NCI-H1092 (cell line): ENCODE results near the gene AGPAT2.

ENCODE experiments used
- DNase-seq: peaks from one replicate; lab custom pipeline; 2025; lab: John Stamatoyannopoulos, UW

The AGPAT2 gene

GRCh38 chr9:136687721-136688223 is 515 bp upstream of the AGPAT2 start:
- DNase-seq, result no peak

GRCh38 chr9:136686534-136686793 is 793 bp downstream of the AGPAT2 start:
- DNase-seq, result no peak

GRCh38 chr9:136685790-136686533 is 1.3 kb downstream of the AGPAT2 start:
- no peak for DNase-seq

- DNase-seq, result no peak
Measured at GRCh38 chr9:136685216-136685615, 2.0 kb downstream of the AGPAT2 start.

GRCh38 chr9:136684799-136685198 is 2.5 kb downstream of the AGPAT2 start:
- DNase-seq, result no peak

GRCh38 chr9:136684339-136684738 is 2.9 kb downstream of the AGPAT2 start:
- DNase-seq, result no peak

GRCh38 chr9:136683755-136684154 is 3.5 kb downstream of the AGPAT2 start:
- DNase-seq, result no peak

- DNase-seq, result no peak
Measured at GRCh38 chr9:136683173-136683745, 4.0 kb downstream of the AGPAT2 start.

GRCh38 chr9:136682710-136683109 is 4.5 kb downstream of the AGPAT2 start:
- no peak for DNase-seq

GRCh38 chr9:136681945-136682699 is 5.1 kb downstream of the AGPAT2 start:
- DNase-seq, result no peak

GRCh38 chr9:136681029-136681428 is 6.2 kb downstream of the AGPAT2 start:
- no peak for DNase-seq

- no peak for DNase-seq
Measured at GRCh38 chr9:136679431-136679941, 7.8 kb downstream of the AGPAT2 start.

- no peak for DNase-seq
Measured at GRCh38 chr9:136678624-136679023, 8.6 kb downstream of the AGPAT2 start.

GRCh38 chr9:136678034-136678433 is 9.2 kb downstream of the AGPAT2 start:
- DNase-seq, result no peak

GRCh38 chr9:136676920-136677686 is 10.2 kb downstream of the AGPAT2 start:
- no peak for DNase-seq

- no peak for DNase-seq
Measured at GRCh38 chr9:136676297-136676794, 10.9 kb downstream of the AGPAT2 start.

GRCh38 chr9:136675477-136676296 is 11.6 kb downstream of the AGPAT2 start:
- no peak for DNase-seq

- DNase-seq, result no peak
Measured at GRCh38 chr9:136674786-136675349, 12.4 kb downstream of the AGPAT2 start.

GRCh38 chr9:136673975-136674785 is 13.1 kb downstream of the AGPAT2 start:
- no peak for DNase-seq
